ENCODE results near the gene CUL5.
"Not testable (repeated sequence)": the region's sequence is repeated elsewhere in the genome, so short reads cannot be mapped to it uniquely, and the experiment has no call there.

CUL5 gene

DNA sequence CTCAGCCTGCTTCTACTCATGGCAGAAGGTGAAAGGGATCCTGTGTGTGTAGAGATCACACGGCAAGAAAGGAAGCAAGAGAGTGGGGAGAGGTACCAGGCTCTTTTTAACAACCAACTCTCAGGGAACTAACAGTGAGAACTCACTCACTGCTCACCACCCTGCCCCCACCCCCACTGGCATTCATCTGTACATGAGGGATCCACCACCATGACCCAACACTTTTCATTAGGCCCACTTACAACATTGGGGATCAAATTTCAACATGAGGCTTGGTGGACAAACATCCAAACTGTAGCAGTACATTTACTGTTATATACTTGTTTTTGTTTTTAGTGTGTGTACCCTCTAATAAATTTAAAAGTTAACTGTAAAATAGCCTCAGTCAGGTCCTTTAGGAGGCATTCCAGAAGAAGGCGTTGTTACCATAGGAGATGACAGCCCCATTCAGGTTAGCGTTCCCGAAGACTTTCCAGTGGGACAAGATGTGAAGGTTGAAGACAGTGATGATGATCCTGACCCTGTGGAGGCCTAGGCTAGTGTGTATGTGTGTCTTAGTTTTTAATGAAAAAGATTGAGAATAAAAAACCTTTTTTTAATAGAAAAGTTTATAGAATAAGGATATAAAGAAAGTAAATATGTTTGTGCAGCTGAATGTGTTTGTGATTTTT is 11.3 kb downstream of the CUL5 start:
- Histone ChIP-seq H3K9me2 (replicated peaks; ENCODE audit: insufficient read depth, low read length) (no peaks in the 10 kb centered on the region), H3K9ac (ENCODE audit: low read length) (no peak overlapping the region), H3K4me3 (ENCODE audit: insufficient read depth, low read length, poor library complexity, severe bottlenecking) (no peak overlapping the region), H3K79me2 (ENCODE audit: insufficient read depth, low read length) (peaks cover 98% of the 10 kb centered on the region), H4K20me1 (ENCODE audit: low read depth, low read length) (peaks cover 15% of the 10 kb centered on the region), H3K27ac (ENCODE audit: low read depth, low read length) (no peak overlapping the region), H3K9me3 (ENCODE audit: insufficient read depth, low read length) (no peaks in the 10 kb centered on the region), H3K27me3 (ENCODE audit: low read length) (no peaks in the 10 kb centered on the region), H3K36me3 (ENCODE audit: low read length) (0 out of 2 replicates have a peak, but pooled peaks cover 6% of the 10 kb centered on the region), H2AFZ (ENCODE audit: low read depth, low read length, severe bottlenecking) (no peak overlapping the region), H3K4me2 (ENCODE audit: low read depth, low read length, poor library complexity, severe bottlenecking) (no peak overlapping the region), H3F3A (ENCODE audit: insufficient read depth) (no peaks in the 10 kb centered on the region)
- no peak for TF ChIP-seq EZH2phosphoT487 (conservative IDR thresholded peaks at IDR 0.05; ENCODE audit: low read length)
- TF ChIP-seq, protein P1, sequence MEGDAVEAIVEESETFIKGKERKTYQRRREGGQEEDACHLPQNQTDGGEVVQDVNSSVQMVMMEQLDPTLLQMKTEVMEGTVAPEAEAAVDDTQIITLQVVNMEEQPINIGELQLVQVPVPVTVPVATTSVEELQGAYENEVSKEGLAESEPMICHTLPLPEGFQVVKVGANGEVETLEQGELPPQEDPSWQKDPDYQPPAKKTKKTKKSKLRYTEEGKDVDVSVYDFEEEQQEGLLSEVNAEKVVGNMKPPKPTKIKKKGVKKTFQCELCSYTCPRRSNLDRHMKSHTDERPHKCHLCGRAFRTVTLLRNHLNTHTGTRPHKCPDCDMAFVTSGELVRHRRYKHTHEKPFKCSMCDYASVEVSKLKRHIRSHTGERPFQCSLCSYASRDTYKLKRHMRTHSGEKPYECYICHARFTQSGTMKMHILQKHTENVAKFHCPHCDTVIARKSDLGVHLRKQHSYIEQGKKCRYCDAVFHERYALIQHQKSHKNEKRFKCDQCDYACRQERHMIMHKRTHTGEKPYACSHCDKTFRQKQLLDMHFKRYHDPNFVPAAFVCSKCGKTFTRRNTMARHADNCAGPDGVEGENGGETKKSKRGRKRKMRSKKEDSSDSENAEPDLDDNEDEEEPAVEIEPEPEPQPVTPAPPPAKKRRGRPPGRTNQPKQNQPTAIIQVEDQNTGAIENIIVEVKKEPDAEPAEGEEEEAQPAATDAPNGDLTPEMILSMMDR (IDR thresholded peaks at IDR 0.05; ENCODE audit: insufficient read depth, low read length, poor library complexity, severe bottlenecking) = no peak

DNA sequence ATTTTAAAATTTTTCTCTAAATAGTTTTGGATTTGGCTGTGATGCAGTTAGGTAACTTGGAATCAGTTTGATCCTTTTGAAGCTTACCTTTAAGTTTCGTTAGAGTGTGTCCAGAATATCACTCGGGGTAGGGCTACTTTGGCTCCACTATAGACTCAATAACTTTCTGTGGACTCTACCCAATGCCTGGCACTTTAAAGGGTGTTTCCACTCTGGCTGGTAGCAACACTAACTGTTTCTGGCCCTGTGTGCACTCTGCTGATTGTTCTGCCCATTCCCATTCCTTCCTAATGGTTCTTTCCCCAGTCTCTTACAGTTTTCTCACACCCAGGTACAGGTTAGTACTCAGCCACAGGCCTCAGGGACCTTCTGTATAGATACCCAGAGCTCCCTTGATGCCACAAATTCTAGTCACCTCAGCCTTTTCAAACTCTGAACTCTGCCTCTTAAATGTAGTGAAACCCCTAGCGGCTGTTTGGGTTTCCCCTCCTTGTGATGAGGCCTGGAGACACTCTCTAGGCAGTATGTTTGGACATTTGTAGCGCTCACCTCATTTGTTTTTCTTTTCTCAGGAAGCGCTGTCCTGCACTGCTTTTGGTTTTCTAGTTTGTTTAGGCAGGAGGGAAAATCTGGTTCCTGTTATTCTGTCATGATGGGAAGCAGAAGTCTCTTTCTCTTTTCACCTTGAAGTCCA is 16.8 kb downstream of the CUL5 start:
- Histone ChIP-seq H3F3A (ENCODE audit: insufficient read depth) (no peaks in the 10 kb centered on the region), H2AFZ (ENCODE audit: low read depth, low read length, severe bottlenecking) (no peak overlapping the region), H3K27me3 (ENCODE audit: low read length) (no peaks in the 10 kb centered on the region), H3K36me3 (ENCODE audit: low read length) (0 out of 2 replicates have a peak, but pooled peaks cover 6% of the 10 kb centered on the region), H3K9ac (ENCODE audit: low read length) (no peak overlapping the region), H3K79me2 (ENCODE audit: insufficient read depth, low read length) (peaks cover 98% of the 10 kb centered on the region), H3K9me3 (ENCODE audit: insufficient read depth, low read length) (no peaks in the 10 kb centered on the region), H3K4me2 (ENCODE audit: low read depth, low read length, poor library complexity, severe bottlenecking) (no peak overlapping the region), H3K9me2 (replicated peaks; ENCODE audit: insufficient read depth, low read length) (no peaks in the 10 kb centered on the region), H4K20me1 (ENCODE audit: low read depth, low read length) (peaks cover 6% of the 10 kb centered on the region; the same call in 1 of the 2 replicates), H3K4me3 (ENCODE audit: insufficient read depth, low read length, poor library complexity, severe bottlenecking) (no peak overlapping the region), H3K27ac (ENCODE audit: low read depth, low read length) (no peak overlapping the region)
- TF ChIP-seq, protein P1 (IDR thresholded peaks at IDR 0.05; ENCODE audit: insufficient read depth, low read length, poor library complexity, severe bottlenecking) = no peak
- no peak for TF ChIP-seq EZH2phosphoT487 (conservative IDR thresholded peaks at IDR 0.05; ENCODE audit: low read length)

- H3K9ac ChIP-seq (ENCODE audit: low read length) = no peak overlapping the region
- H3K4me3 ChIP-seq (ENCODE audit: insufficient read depth, low read length, poor library complexity, severe bottlenecking) = no peak overlapping the region
- H3K27me3 ChIP-seq (ENCODE audit: low read length) = no peaks in the 10 kb centered on the region
- no peaks in the 10 kb centered on the region for H3F3A ChIP-seq (ENCODE audit: insufficient read depth)
- no peaks in the 10 kb centered on the region for H3K9me2 ChIP-seq (replicated peaks; ENCODE audit: insufficient read depth, low read length)
- peaks cover 99% of the 10 kb centered on the region for H3K79me2 ChIP-seq (ENCODE audit: insufficient read depth, low read length)
- no peak overlapping the region for H3K27ac ChIP-seq (ENCODE audit: low read depth, low read length)
- H3K4me2 ChIP-seq (ENCODE audit: low read depth, low read length, poor library complexity, severe bottlenecking) = no peak overlapping the region
- no peaks in the 10 kb centered on the region for H3K9me3 ChIP-seq (ENCODE audit: insufficient read depth, low read length)
- no peak for TF ChIP-seq EZH2phosphoT487 (conservative IDR thresholded peaks at IDR 0.05; ENCODE audit: low read length)
- TF ChIP-seq, protein P1 (IDR thresholded peaks at IDR 0.05; ENCODE audit: insufficient read depth, low read length, poor library complexity, severe bottlenecking) = no peak
- no peak overlapping the region for H2AFZ ChIP-seq (ENCODE audit: low read depth, low read length, severe bottlenecking)
- H4K20me1 ChIP-seq (ENCODE audit: low read depth, low read length) = peaks cover 6% of the 10 kb centered on the region; the same call in 1 of the 2 replicates
- H3K36me3 ChIP-seq (ENCODE audit: low read length) = 0 out of 2 replicates have a peak, but pooled peaks cover 6% of the 10 kb centered on the region
These were observed 18.4 kb downstream of the CUL5 start for GRCh38 chr11:108027057-108027456.

- H3K9me2 ChIP-seq (replicated peaks; ENCODE audit: insufficient read depth, low read length); H2AFZ ChIP-seq (ENCODE audit: low read depth, low read length, severe bottlenecking); H3K36me3 ChIP-seq (ENCODE audit: low read length); H3K9ac ChIP-seq (ENCODE audit: low read length); H3K4me2 ChIP-seq (ENCODE audit: low read depth, low read length, poor library complexity, severe bottlenecking); H4K20me1 ChIP-seq (ENCODE audit: low read depth, low read length); H3F3A ChIP-seq (ENCODE audit: insufficient read depth); H3K27ac ChIP-seq (ENCODE audit: low read depth, low read length); H3K4me3 ChIP-seq (ENCODE audit: insufficient read depth, low read length, poor library complexity, severe bottlenecking); H3K9me3 ChIP-seq (ENCODE audit: insufficient read depth, low read length); H3K27me3 ChIP-seq (ENCODE audit: low read length): not testable (repeated sequence)
- peaks cover 94% of the 10 kb centered on the region for H3K79me2 ChIP-seq (ENCODE audit: insufficient read depth, low read length)
These were observed 20.2 kb downstream of the CUL5 start for GRCh38 chr11:108028822-108029441.

DNA sequence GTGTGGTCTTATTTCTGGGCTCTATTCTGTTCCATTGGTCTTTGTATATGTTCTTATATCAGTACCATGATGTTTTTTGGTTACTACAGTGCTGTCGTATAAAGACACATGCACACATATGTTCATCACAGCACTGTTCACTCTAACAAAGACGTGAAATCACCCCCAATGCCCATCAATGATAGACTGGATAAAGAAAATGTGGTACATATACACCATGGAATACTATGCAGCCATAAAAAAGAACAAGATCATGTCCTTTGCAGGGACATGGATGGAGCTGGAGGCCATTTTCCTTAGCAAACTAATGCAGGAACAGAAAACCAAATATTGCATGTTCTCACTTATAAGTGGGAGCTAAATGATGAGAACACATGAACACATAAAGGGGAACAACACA is 22.9 kb downstream of the CUL5 start:
- H3K9ac ChIP-seq (ENCODE audit: low read length); H3K4me3 ChIP-seq (ENCODE audit: insufficient read depth, low read length, poor library complexity, severe bottlenecking); H3K36me3 ChIP-seq (ENCODE audit: low read length); H3K27ac ChIP-seq (ENCODE audit: low read depth, low read length); H3K9me3 ChIP-seq (ENCODE audit: insufficient read depth, low read length); H4K20me1 ChIP-seq (ENCODE audit: low read depth, low read length); H3K27me3 ChIP-seq (ENCODE audit: low read length); H3F3A ChIP-seq (ENCODE audit: insufficient read depth); H2AFZ ChIP-seq (ENCODE audit: low read depth, low read length, severe bottlenecking); H3K9me2 ChIP-seq (replicated peaks; ENCODE audit: insufficient read depth, low read length); H3K4me2 ChIP-seq (ENCODE audit: low read depth, low read length, poor library complexity, severe bottlenecking): not testable (repeated sequence)
- H3K79me2 ChIP-seq (ENCODE audit: insufficient read depth, low read length) = peaks cover 67% of the 10 kb centered on the region
